Cerebellar cortex (tissue), 1 donor: ENCODE measurements around the gene SS18L1.

Experiments used
- DNase-seq: peaks from one replicate; pipeline ENCODE4 v3.0.0-alpha.2; 2015; ENCODE audit warnings: low spot score

Gene SS18L1

GRCh38 chr20:62195736-62196135 is 52.2 kb downstream of the SS18L1 start:
- DNase-seq, result no peak

- no peak for DNase-seq
Observed at GRCh38 chr20:62196286-62196685, 52.7 kb downstream of the SS18L1 start.

GRCh38 chr20:62197311-62197710 is 53.7 kb downstream of the SS18L1 start:
- DNase-seq, result no peak

GRCh38 chr20:62197801-62198200 is 54.2 kb downstream of the SS18L1 start:
- no peak for DNase-seq

GRCh38 chr20:62198496-62198895 is 54.9 kb downstream of the SS18L1 start:
- no peak for DNase-seq

- DNase-seq, result no peak
Observed at GRCh38 chr20:62198931-62199330, 55.4 kb downstream of the SS18L1 start.

- DNase-seq, result no peak
Observed at GRCh38 chr20:62200491-62201172, 57.1 kb downstream of the SS18L1 start.

GRCh38 chr20:62201173-62202082 is 57.9 kb downstream of the SS18L1 start:
- peak; percentile 53 for DNase-seq

GRCh38 chr20:62202083-62202395 is 58.5 kb downstream of the SS18L1 start:
- DNase-seq, result no peak

- no peak for DNase-seq
Observed at GRCh38 chr20:62202676-62203377, 59.3 kb downstream of the SS18L1 start.

- DNase-seq, result no peak
Observed at GRCh38 chr20:62203378-62204030, 59.9 kb downstream of the SS18L1 start.

GRCh38 chr20:62205618-62206387 is 62.2 kb downstream of the SS18L1 start:
- DNase-seq, result no peak

GRCh38 chr20:62206388-62206775 is 62.8 kb downstream of the SS18L1 start:
- no peak for DNase-seq

GRCh38 chr20:62208061-62208794 is 64.7 kb downstream of the SS18L1 start:
- no peak for DNase-seq

GRCh38 chr20:62208795-62209755 is 65.5 kb downstream of the SS18L1 start:
- no peak for DNase-seq

- no peak for DNase-seq
Observed at GRCh38 chr20:62209850-62210495, 66.4 kb downstream of the SS18L1 start.

GRCh38 chr20:62210496-62210855 is 66.9 kb downstream of the SS18L1 start:
- no peak for DNase-seq

GRCh38 chr20:62211216-62211615 is 67.6 kb downstream of the SS18L1 start:
- no peak for DNase-seq

GRCh38 chr20:62211769-62212288 is 68.3 kb downstream of the SS18L1 start:
- no peak for DNase-seq
